H1 (cell line): Measurements from ENCODE around the gene PRRX2. TPM values are rescaled to one million over a fixed set of nuclear protein-coding genes. Genes with fewer than 3 reads are reported as not detected.

Experiments
- CTCF ChIA-PET: fragments of 300-600 bp; sonication (Branson Sonifier 250); formaldehyde crosslinking; loops from one replicate; lab custom pipeline; 2021; ENCODE audit not compliant: partially characterized antibody; lab: Charles Lee
- POLR2A ChIA-PET: fragments of 300-600 bp; sonication (Branson Sonifier 250); formaldehyde crosslinking; loops from one replicate; lab custom pipeline; 2021; ENCODE audit warnings: inconsistent platforms; ENCODE audit not compliant: partially characterized antibody; lab: Charles Lee
- DNase-seq, 2 experiments: peaks; one replicate each; pipeline versions ENCODE4 v3.0.0 to v3.0.0-alpha.2; 2010 to 2022; ENCODE audit warnings: low spot score in 2 of 2, low read depth in 1 of 2, mixed read lengths in 1 of 2
- FAIRE-seq: peaks from 2 replicates; lab custom pipeline; 2011; peaks lifted over from hg19 to GRCh38; lab: Jason Lieb, UNC
- H2AFZ ChIP-seq: 2 replicates; pipeline ENCODE4 v1.8.1; 2012; ENCODE audit warnings: low read length, inconsistent platforms
- H2AK5ac ChIP-seq: 2 replicates; pipeline ENCODE4 v1.6.1; 2013; ENCODE audit warnings: low read depth, low read length
- H2BK120ac ChIP-seq: replicated peaks from 2 replicates; pipeline ENCODE3; 2013; ENCODE audit warnings: low read depth, low read length, inconsistent platforms
- H2BK12ac ChIP-seq: 2 replicates; pipeline ENCODE4 v1.6.1; 2013; ENCODE audit warnings: low read depth, low read length
- H2BK15ac ChIP-seq: 2 replicates; pipeline ENCODE4 v1.6.1; 2013; ENCODE audit warnings: low read length
- H2BK20ac ChIP-seq: 2 replicates; pipeline ENCODE4 v1.6.1; 2013; ENCODE audit warnings: low read length
- H2BK5ac ChIP-seq: 2 replicates; pipeline ENCODE4 v1.6.1; 2013; ENCODE audit warnings: low read depth, low read length
- H3K14ac ChIP-seq: 2 replicates; pipeline ENCODE4 v1.6.1; 2013; ENCODE audit warnings: inconsistent platforms; ENCODE audit not compliant: insufficient read length
- H3K18ac ChIP-seq: 2 replicates; pipeline ENCODE4 v1.6.1; 2013; ENCODE audit warnings: low read length; ENCODE audit errors: extremely low read depth
- H3K23ac ChIP-seq: 2 replicates; pipeline ENCODE4 v1.6.1; 2013; ENCODE audit warnings: inconsistent platforms; ENCODE audit not compliant: insufficient read length
- H3K23me2 ChIP-seq: 2 replicates; pipeline ENCODE4 v1.6.1; 2013; ENCODE audit warnings: low read depth, low read length
- H3K27ac ChIP-seq: 2 replicates; pipeline ENCODE4 v1.6.1; 2011; ENCODE audit warnings: low read depth, low read length, inconsistent platforms
- H3K27me3 ChIP-seq, 4 experiments: replicated peaks in 1 of 4; 1 replicate in 1 of 4; 2 replicates in 3 of 4; pipeline versions ENCODE4 v1.6.1 to v1.8.1; 2011 to 2013; ENCODE audit warnings: low read length in 3 of 4, mild to moderate bottlenecking in 3 of 4, inconsistent platforms in 2 of 4, mixed read lengths in 2 of 4, moderate library complexity in 1 of 4; ENCODE audit not compliant: control insufficient read depth in 3 of 4, insufficient read depth in 3 of 4; ENCODE audit errors: extremely low read depth in 1 of 4
- H3K36me3 ChIP-seq, 4 experiments: 2 replicates each; pipeline versions ENCODE4 v1.6.1 to v1.8.1; 2011 to 2013; ENCODE audit warnings: mild to moderate bottlenecking in 4 of 4, low read length in 3 of 4, moderate library complexity in 2 of 4, control low read depth in 1 of 4, inconsistent platforms in 1 of 4; ENCODE audit not compliant: insufficient read depth in 4 of 4, control insufficient read depth in 2 of 4
- H3K4ac ChIP-seq: replicated peaks from 2 replicates; pipeline ENCODE3; 2013; ENCODE audit warnings: low read length, low read depth, mixed read lengths, inconsistent platforms; ENCODE audit not compliant: insufficient read length
- H3K4me1 ChIP-seq, 4 experiments: replicated peaks in 1 of 4; 1 replicate in 1 of 4; 2 replicates in 3 of 4; pipeline versions ENCODE4 v1.6.1 to v1.8.1; 2011 to 2013; ENCODE audit warnings: low read length in 3 of 4, inconsistent platforms in 2 of 4, mixed read lengths in 1 of 4; ENCODE audit not compliant: insufficient read depth in 4 of 4, control insufficient read depth in 3 of 4
- H3K4me2 ChIP-seq, 2 experiments: 2 replicates each; pipeline versions ENCODE4 v1.6.1 to v1.8.1; 2011 to 2013; ENCODE audit warnings: low read depth in 2 of 2, low read length in 2 of 2, control low read depth in 1 of 2, inconsistent platforms in 1 of 2, mild to moderate bottlenecking in 1 of 2; ENCODE audit not compliant: insufficient read depth in 1 of 2
- H3K4me3 ChIP-seq, 4 experiments: fragments of 200-600, 300-600 bp in 1 of 4; sonication (generic), shearing (Covaris generic), sonication (Bioruptor Twin) in 1 of 4; 2 replicates each; pipeline versions ENCODE4 v1.5.1 to v1.8.1; 2011 to 2016; ENCODE audit warnings: low read length in 4 of 4, low read depth in 3 of 4, control low read depth in 2 of 4, inconsistent platforms in 2 of 4, mild to moderate bottlenecking in 2 of 4, mixed read lengths in 1 of 4, moderate library complexity in 1 of 4; ENCODE audit not compliant: insufficient read depth in 2 of 4; ENCODE audit errors: extremely low read depth in 1 of 4
- H3K56ac ChIP-seq: replicated peaks from 2 replicates; pipeline ENCODE3; 2013; ENCODE audit warnings: low read depth, mild to moderate bottlenecking, mixed read lengths, low read length, inconsistent platforms; ENCODE audit not compliant: insufficient read length
- H3K79me1 ChIP-seq: 2 replicates; pipeline ENCODE4 v1.6.1; 2013; ENCODE audit warnings: low read depth, low read length, control low read depth
- H3K79me2 ChIP-seq, 2 experiments: 2 replicates each; pipeline versions ENCODE4 v1.6.1 to v1.8.1; 2012 to 2013; ENCODE audit warnings: low read length in 2 of 2, mild to moderate bottlenecking in 2 of 2, inconsistent platforms in 1 of 2; ENCODE audit not compliant: insufficient read depth in 2 of 2, control insufficient read depth in 1 of 2
- H3K9ac ChIP-seq, 4 experiments: replicated peaks in 1 of 4; 1 replicate in 1 of 4; 2 replicates in 3 of 4; pipeline versions ENCODE4 v1.6.1 to v1.8.1; 2011 to 2013; ENCODE audit warnings: low read depth in 3 of 4, low read length in 3 of 4, control low read depth in 2 of 4, mild to moderate bottlenecking in 2 of 4, moderate library complexity in 2 of 4, inconsistent platforms in 1 of 4; ENCODE audit errors: extremely low read depth in 1 of 4
- H3K9me3 ChIP-seq, 2 experiments: 2 replicates each; pipeline versions ENCODE4 v1.6.1 to v1.8.1; 2012 to 2013; ENCODE audit warnings: mild to moderate bottlenecking in 2 of 2, moderate library complexity in 2 of 2, control low read depth in 1 of 2, inconsistent platforms in 1 of 2, low read depth in 1 of 2, low read length in 1 of 2, mixed read lengths in 1 of 2; ENCODE audit not compliant: insufficient read depth in 2 of 2
- H4K20me1 ChIP-seq, 2 experiments: replicated peaks in 1 of 2; 2 replicates each; pipeline versions ENCODE3 to v1.8.1; 2011 to 2013; ENCODE audit warnings: inconsistent platforms in 2 of 2, low read length in 2 of 2, mild to moderate bottlenecking in 1 of 2; ENCODE audit not compliant: insufficient read depth in 2 of 2, control insufficient read depth in 1 of 2
- H4K5ac ChIP-seq: 2 replicates; pipeline ENCODE4 v1.6.1; 2013; ENCODE audit warnings: low read length, low read depth, mixed read lengths, inconsistent platforms; ENCODE audit not compliant: insufficient read length
- H4K8ac ChIP-seq: 2 replicates; pipeline ENCODE4 v1.8.0; 2013; ENCODE audit warnings: mild to moderate bottlenecking, moderate library complexity, low read length, inconsistent platforms; ENCODE audit not compliant: insufficient read depth; ENCODE audit errors: extremely low read depth
- H4K91ac ChIP-seq: replicated peaks from 2 replicates; pipeline ENCODE3; 2013; ENCODE audit warnings: low read length, mixed read lengths, inconsistent platforms; ENCODE audit not compliant: insufficient read length
- BCL11A ChIP-seq, 2 experiments: IDR thresholded peaks; one replicate each; pipeline ENCODE4 v1.6.1; 2011; ENCODE audit warnings: low read depth in 2 of 2, low read length in 2 of 2, mild to moderate bottlenecking in 2 of 2
- CHD2 ChIP-seq: IDR thresholded peaks from 2 replicates; pipeline ENCODE4 v1.6.1; 2012; ENCODE audit warnings: low read length, improper control_type of control experiment
- GABPA ChIP-seq: IDR thresholded peaks from 2 replicates; pipeline ENCODE4 v1.6.1; 2011; ENCODE audit warnings: mild to moderate bottlenecking, low read length, moderate library complexity, borderline replicate concordance; ENCODE audit not compliant: insufficient read depth
- HDAC2 ChIP-seq, 2 experiments: fragments of 300-600 bp in 1 of 2; sonication (generic) in 1 of 2; IDR thresholded peaks; 2 replicates each; pipeline ENCODE4 v1.6.1; 2011 to 2012; ENCODE audit warnings: low read depth in 2 of 2, low read length in 2 of 2, mild to moderate bottlenecking in 2 of 2, moderate library complexity in 2 of 2, borderline replicate concordance in 1 of 2, inconsistent platforms in 1 of 2
- JUND ChIP-seq: IDR thresholded peaks from 2 replicates; pipeline ENCODE4 v1.6.1; 2011; ENCODE audit warnings: mild to moderate bottlenecking, improper control_type of control experiment, low read length
- KDM1A ChIP-seq: fragments of 200-600, 300-600 bp; sonication (generic); IDR thresholded peaks from 2 replicates; pipeline ENCODE4 v1.7.1; 2016; ENCODE audit warnings: mild to moderate bottlenecking, low read length, borderline replicate concordance
- NANOG ChIP-seq: IDR thresholded peaks from 2 replicates; pipeline ENCODE4 v1.6.1; 2011; ENCODE audit warnings: low read length, low read depth, mild to moderate bottlenecking, inconsistent platforms; ENCODE audit not compliant: insufficient read depth, poor library complexity, severe bottlenecking
- RNF2 ChIP-seq: fragments of 200-900, 300-1000 bp; sonication (generic); IDR thresholded peaks from 2 replicates; pipeline ENCODE4 v1.7.1; 2016; ENCODE audit warnings: borderline replicate concordance, low read depth, mild to moderate bottlenecking, antibody characterized with exemption, low read length; ENCODE audit not compliant: poor library complexity, severe bottlenecking; ENCODE audit errors: missing control alignments
- SIRT6 ChIP-seq: IDR thresholded peaks from one replicate; pipeline ENCODE4 v1.7.1; 2012; ENCODE audit warnings: low read length, inconsistent platforms
- SIX5 ChIP-seq: IDR thresholded peaks from 2 replicates; pipeline ENCODE4 v1.6.1; 2011; ENCODE audit warnings: mild to moderate bottlenecking, low read depth, low read length
- SP4 ChIP-seq: IDR thresholded peaks from 2 replicates; pipeline ENCODE4 v1.6.1; 2012; ENCODE audit warnings: low read length, inconsistent platforms
- SUZ12 ChIP-seq: fragments of 200-600 bp; sonication (generic); IDR thresholded peaks from 2 replicates; pipeline ENCODE4 v1.6.1; 2012; ENCODE audit warnings: mild to moderate bottlenecking, inconsistent platforms, low read length, moderate library complexity, mixed read lengths
- TCF12 ChIP-seq: IDR thresholded peaks from 2 replicates; pipeline ENCODE4 v1.6.1; 2011; ENCODE audit warnings: low read depth, mild to moderate bottlenecking, low read length
- WGBS, 2 experiments: shearing (Covaris generic) in 1 of 2; methylation state at CpG; one replicate each; pipeline versions ENCODE4 v1.1.6 to v1.1.7; 2013 to 2015; ENCODE audit warnings: low lambda C conversion rate in 2 of 2, mixed read lengths in 2 of 2, inconsistent platforms in 1 of 2, low coverage in 1 of 2, missing lambda C conversion rate in 1 of 2; ENCODE audit not compliant: insufficient replicate concordance in 2 of 2, insufficient coverage in 1 of 2, insufficient read length in 1 of 2; ENCODE audit errors: extremely low coverage in 1 of 2, missing lambda C conversion rate in 1 of 2; 5-methylcytosine and 5-hydroxymethylcytosine counted together
- polyA plus RNA-seq, 7 experiments: library from polyadenylated mRNA; depleted of rRNA in 3 of 7; stranded (reverse) in 5 of 7; unstranded in 2 of 7; fragments of >200 nt in 5 of 7; fragments of 200-250 nt in 2 of 7; gene quantifications; 1 replicate in 5 of 7; 2 replicates in 1 of 7; 4 replicates in 1 of 7; pipeline versions ENCODE4 v1.2.1 to v1.2.3, GENCODE V29; 2011 to 2013; ENCODE audit warnings: missing spikeins in 2 of 7, mixed read lengths in 2 of 7
- total RNA-seq: library from RNA; stranded (reverse); fragmentation: NEBNext Ultra II Directional; extraction: Animal tissue kit (Norgen Biotek cat#: 25700); gene quantifications from 2 replicates; pipeline ENCODE4 v1.2.1, GENCODE V29; 2021
- TF ChIP-seq, protein P1 (sequence below): IDR thresholded peaks from 2 replicates; pipeline ENCODE4 v1.6.1; 2012; ENCODE audit warnings: inconsistent platforms

PRRX2 gene
- total and polyA plus RNA-seq, 2 of the 8 experiments (the other 6 are each of a cell fraction or from before 2014, with no cell fraction given) = 5.8 to 9.2 TPM

DNA sequence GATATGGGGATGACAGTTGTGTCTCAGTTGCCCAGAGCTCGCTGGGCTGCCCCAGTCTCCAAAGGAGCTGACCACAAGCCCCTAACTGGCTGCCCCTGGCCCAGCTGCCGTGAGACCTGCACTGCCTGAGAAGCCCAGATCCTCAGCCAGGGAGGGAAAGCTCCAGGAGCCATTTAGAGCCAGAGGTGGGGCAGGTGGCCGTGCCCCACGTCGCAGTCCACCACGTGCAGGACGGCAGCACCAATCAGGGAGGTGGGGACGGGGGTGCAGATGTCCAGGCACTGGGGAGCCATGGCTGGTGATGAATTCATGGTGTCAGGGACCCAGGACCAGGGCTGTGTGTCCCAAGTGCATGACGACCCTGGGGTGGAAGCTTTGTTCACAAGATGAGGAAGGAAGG lies 13.4 kb downstream of the PRRX2 start:
- FAIRE-seq = no peak
- no peak for DNase-seq
- H3K18ac ChIP-seq = no peak overlapping the region
- no peaks in the 10 kb centered on the region for H3K79me1 ChIP-seq
- H2BK5ac ChIP-seq = no peak overlapping the region
- CTCF ChIA-PET = interaction anchor here (1.2 to 1.8 kb wide), 2 partner anchors 12 to 42 kb away, joined by 3 to 5 read pairs; no protein-coding TSS in a partner anchor
- no peaks in the 10 kb centered on the region for H4K20me1 ChIP-seq
- WGBS, 2 experiments = 87% methylated on average over 9 of the region's 9 CpGs; no CpG with 5 or more reads in 1 of the 2 experiments
- no peaks in the 10 kb centered on the region for H3K79me2 ChIP-seq
- no peaks in the 10 kb centered on the region for H3K9me3 ChIP-seq
- H3K56ac ChIP-seq = no peak overlapping the region
- no peak overlapping the region for H4K8ac ChIP-seq
- no peaks in the 10 kb centered on the region; a peak in 2 of 7 replicates for H3K27me3 ChIP-seq
- H3K23me2 ChIP-seq = no peaks in the 10 kb centered on the region
- no peak overlapping the region for H4K91ac ChIP-seq
- no peak overlapping the region for H3K14ac ChIP-seq
- H2BK20ac ChIP-seq = no peak overlapping the region
- H3K4me2 ChIP-seq = no peak overlapping the region
- H3K36me3 ChIP-seq = no peaks in the 10 kb centered on the region
- H2BK15ac ChIP-seq = no peak overlapping the region
- POLR2A ChIA-PET = interaction anchor here (0.7 kb wide), 1 partner anchor 37 kb away, joined by 3 read pairs; no protein-coding TSS in a partner anchor
- TF ChIP-seq NANOG (no peak), HDAC2 (IDR thresholded peaks at IDR 0.05; ENCODE audit: borderline replicate concordance in 1 of 2, low read depth in 2 of 2, low read length in 2 of 2) (no peak), SIRT6 (no peak), RNF2 (no peak), TCF12 (no peak), JUND (no peak), SP4 (no peak), GABPA (no peak), SIX5 (no peak), KDM1A (no peak), BCL11A (IDR thresholded peaks at IDR 0.05; ENCODE audit: low read depth in 2 of 2, low read length in 2 of 2) (no peak), CHD2 (no peak), SUZ12 (no peak)
- TF ChIP-seq, protein P1, sequence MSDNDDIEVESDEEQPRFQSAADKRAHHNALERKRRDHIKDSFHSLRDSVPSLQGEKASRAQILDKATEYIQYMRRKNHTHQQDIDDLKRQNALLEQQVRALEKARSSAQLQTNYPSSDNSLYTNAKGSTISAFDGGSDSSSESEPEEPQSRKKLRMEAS = no peak
- no peak overlapping the region for H2AFZ ChIP-seq
- no peak overlapping the region for H2BK120ac ChIP-seq
- H3K4ac ChIP-seq = no peak overlapping the region
- no peak overlapping the region for H3K23ac ChIP-seq
- no peak overlapping the region for H3K27ac ChIP-seq
- H2AK5ac ChIP-seq = no peak overlapping the region
- H3K4me3 ChIP-seq = no peak overlapping the region
- peaks cover 0 to 2% (median 0%) of the 10 kb centered on the region in 4 experiments; a peak in 3 of 7 replicates for H3K4me1 ChIP-seq
- no peak overlapping the region for H2BK12ac ChIP-seq
- no peak overlapping the region for H4K5ac ChIP-seq
- H3K9ac ChIP-seq = no peak overlapping the region
